Measurements from ENCODE around the gene SERPINA4.

DNA sequence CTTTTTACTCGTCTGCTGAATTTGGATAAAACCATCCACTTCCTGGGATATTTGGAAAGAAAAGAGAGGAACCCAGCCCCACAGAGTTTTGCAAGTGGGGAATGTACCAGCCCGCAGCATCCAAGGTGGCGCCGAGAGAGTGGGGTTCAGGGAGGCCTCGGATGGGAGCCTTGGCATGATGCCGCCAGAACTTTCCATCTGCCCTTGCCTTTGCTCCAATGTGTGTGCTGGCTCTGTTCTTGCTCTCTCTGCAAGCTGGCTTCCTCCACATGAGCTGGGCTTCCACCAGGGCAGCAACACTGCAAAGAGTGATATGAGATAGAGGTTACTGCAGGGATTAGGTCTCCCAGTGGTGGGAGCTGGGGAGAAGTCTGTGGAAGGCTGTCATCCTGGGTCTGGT lies 45.4 kb upstream of the SERPINA4 start:
- TF ChIP-seq, protein P1, sequence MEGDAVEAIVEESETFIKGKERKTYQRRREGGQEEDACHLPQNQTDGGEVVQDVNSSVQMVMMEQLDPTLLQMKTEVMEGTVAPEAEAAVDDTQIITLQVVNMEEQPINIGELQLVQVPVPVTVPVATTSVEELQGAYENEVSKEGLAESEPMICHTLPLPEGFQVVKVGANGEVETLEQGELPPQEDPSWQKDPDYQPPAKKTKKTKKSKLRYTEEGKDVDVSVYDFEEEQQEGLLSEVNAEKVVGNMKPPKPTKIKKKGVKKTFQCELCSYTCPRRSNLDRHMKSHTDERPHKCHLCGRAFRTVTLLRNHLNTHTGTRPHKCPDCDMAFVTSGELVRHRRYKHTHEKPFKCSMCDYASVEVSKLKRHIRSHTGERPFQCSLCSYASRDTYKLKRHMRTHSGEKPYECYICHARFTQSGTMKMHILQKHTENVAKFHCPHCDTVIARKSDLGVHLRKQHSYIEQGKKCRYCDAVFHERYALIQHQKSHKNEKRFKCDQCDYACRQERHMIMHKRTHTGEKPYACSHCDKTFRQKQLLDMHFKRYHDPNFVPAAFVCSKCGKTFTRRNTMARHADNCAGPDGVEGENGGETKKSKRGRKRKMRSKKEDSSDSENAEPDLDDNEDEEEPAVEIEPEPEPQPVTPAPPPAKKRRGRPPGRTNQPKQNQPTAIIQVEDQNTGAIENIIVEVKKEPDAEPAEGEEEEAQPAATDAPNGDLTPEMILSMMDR (IDR thresholded peaks at IDR 0.05) = no peak
- TF ChIP-seq EZH2phosphoT487 (IDR thresholded peaks at IDR 0.05) = no peak

All from neural progenitor cell (in vitro differentiated cells).